Mononuclear cell (primary cell): ENCODE results near the gene P2RX2. TPM values are rescaled to one million over a fixed set of nuclear protein-coding genes. Genes with fewer than 3 reads are reported as not detected.

Experiments used
- H3K27me3 ChIP-seq: 2 replicates; pipeline ENCODE4 v1.6.0; 2011; ENCODE audit warnings: low read length, control low read depth; ENCODE audit not compliant: insufficient read depth
- H3K4me1 ChIP-seq: 2 replicates; pipeline ENCODE4 v1.5.1; 2011; ENCODE audit warnings: mild to moderate bottlenecking, low read length, control low read depth; ENCODE audit not compliant: insufficient read depth
- H3K4me3 ChIP-seq: 2 replicates; pipeline ENCODE4 v1.5.1; 2011; ENCODE audit warnings: mild to moderate bottlenecking, low read length, moderate library complexity
- H3K9me3 ChIP-seq: 2 replicates; pipeline ENCODE4 v1.5.1; 2011; ENCODE audit warnings: low read depth, mild to moderate bottlenecking, control low read depth, low read length
- total RNA-seq: library from RNA; depleted of rRNA; stranded (reverse); fragments of >200 nt; gene quantifications from one replicate; pipeline ENCODE4 v1.2.3, GENCODE V29; 2012

P2RX2 gene
- total RNA-seq, 1 donor = 0.10 TPM

DNA sequence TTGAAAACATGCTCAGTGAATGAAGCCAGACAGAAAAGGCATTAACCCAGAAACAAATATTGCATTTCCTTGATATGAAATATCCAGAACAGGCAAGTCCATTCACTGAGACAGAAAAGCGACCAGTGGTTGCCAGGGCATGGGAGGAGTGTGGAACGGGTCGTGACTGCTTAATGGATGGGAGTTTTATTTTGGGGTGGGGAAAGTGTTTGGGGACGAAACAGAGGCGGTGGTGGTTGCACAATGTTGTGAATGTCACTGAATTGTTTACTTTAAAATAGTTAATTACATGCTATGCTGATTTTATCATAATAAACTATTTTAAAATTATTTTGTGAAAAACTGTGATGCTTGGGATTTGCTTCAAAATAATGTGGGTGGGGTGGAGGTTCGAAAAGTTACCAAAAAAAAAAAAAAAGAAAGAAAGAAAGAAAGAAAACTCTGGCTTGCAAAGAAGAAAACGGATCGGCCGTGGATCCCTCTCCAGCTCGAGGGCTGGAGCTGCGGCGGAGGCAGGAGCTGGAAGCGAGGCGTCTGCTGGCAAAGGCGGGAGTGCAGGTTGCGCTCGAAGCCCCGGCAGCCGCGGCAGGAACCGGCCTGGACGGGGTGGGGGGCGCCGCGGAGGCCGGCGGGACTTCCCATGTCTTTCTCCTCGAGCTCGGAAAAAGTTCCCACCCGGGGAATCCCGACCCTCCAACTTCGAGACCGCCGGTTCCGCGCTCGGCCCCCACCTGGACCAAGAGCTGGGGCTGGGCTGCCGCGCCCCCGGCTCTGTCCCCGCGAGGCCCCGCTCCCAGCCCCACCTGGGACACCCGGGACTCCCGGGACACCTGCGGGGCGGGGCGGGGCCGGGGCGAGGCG, 524 bp upstream of the P2RX2 start:
- H3K4me1 ChIP-seq = peaks cover 7% of the 10 kb centered on the region
- no peak overlapping the region for H3K4me3 ChIP-seq
- H3K27me3 ChIP-seq = peaks cover 34% of the 10 kb centered on the region
- H3K9me3 ChIP-seq = peaks cover 7% of the 10 kb centered on the region

- Histone ChIP-seq H3K4me3 (no peak overlapping the region), H3K27me3 (peaks cover 34% of the 10 kb centered on the region), H3K4me1 (peaks cover 7% of the 10 kb centered on the region), H3K9me3 (peaks cover 7% of the 10 kb centered on the region)
These were observed 452 bp downstream of the P2RX2 start for GRCh38 chr12:132619071-132619385.

DNA sequence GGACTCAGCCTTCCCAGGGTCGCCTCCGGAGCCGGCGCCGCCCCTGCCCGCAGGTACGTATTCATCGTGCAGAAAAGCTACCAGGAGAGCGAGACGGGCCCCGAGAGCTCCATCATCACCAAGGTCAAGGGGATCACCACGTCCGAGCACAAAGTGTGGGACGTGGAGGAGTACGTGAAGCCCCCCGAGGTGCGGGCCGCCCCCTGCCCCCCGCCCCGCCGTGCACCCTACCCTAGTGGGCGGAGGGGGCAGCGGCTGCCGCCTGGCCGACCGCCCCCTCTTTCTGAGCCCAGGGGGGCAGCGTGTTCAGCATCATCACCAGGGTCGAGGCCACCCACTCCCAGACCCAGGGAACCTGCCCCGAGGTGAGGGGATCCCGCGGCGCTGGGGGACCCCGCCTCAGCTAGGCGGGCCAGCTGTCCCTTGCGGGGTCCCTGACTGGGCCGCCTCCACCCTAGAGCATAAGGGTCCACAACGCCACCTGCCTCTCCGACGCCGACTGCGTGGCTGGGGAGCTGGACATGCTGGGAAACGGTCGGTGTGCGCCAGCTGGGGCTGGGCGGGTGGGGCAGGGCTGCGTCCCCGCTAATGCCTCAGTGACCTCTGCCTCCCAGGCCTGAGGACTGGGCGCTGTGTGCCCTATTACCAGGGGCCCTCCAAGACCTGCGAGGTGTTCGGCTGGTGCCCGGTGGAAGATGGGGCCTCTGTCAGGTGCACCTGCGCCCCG, 973 bp downstream of the P2RX2 start:
- H3K4me3 ChIP-seq = no peak overlapping the region
- peaks cover 34% of the 10 kb centered on the region for H3K27me3 ChIP-seq
- H3K9me3 ChIP-seq = peaks cover 7% of the 10 kb centered on the region
- H3K4me1 ChIP-seq = peaks cover 7% of the 10 kb centered on the region

- peaks cover 7% of the 10 kb centered on the region for H3K9me3 ChIP-seq
- peaks cover 30% of the 10 kb centered on the region for H3K27me3 ChIP-seq
These were observed 1.7 kb downstream of the P2RX2 start for GRCh38 chr12:132620113-132620898.

GRCh38 chr12:132620899-132621656, 2.5 kb downstream of the P2RX2 start:
- H3K27me3 ChIP-seq = peaks cover 22% of the 10 kb centered on the region
- peaks cover 4% of the 10 kb centered on the region for H3K4me1 ChIP-seq
- no peak overlapping the region for H3K4me3 ChIP-seq
- H3K9me3 ChIP-seq = peaks cover 7% of the 10 kb centered on the region

More at GRCh38 chr12:132620113-132620898, 1.7 kb downstream of the P2RX2 start:
- Histone ChIP-seq H3K4me1 (peaks cover 4% of the 10 kb centered on the region), H3K4me3 (no peak overlapping the region)

- Histone ChIP-seq H3K4me3 (no peak overlapping the region), H3K9me3 (peaks cover 7% of the 10 kb centered on the region), H3K27me3 (peaks cover 15% of the 10 kb centered on the region)
These were observed 3.3 kb downstream of the P2RX2 start for GRCh38 chr12:132621657-132622435.

DNA sequence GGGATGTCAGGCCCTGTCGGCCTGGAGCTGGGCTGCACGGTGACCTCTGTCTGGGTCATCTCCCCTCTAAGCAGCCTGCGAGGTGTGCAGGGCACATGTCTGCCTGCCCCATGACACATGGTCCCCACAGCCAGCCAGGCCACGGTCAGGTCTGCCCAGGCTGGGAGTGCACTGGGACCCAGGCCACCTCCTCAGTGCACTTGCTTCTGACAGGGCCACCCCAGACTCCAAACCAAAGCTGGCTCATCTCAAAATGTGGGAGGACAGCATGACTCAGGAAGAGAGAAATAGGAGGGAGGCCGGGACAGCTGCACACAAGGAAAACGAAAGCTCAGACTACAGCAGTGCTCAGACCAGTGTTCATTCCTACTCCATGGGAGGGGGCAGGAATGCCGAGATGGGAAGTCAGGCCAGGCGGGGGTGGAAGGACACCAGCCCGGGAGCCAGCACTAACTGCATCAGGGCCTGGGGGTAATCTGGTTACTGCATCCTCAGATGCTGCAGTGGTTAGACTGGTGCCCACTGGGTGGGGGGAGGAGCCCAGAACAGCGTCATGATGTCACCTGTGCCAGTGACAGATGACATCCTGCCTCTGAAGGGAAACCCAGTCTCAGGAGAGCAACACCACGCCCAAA, 4.0 kb downstream of the P2RX2 start:
- peaks cover 8% of the 10 kb centered on the region for H3K27me3 ChIP-seq
- H3K4me1 ChIP-seq = peaks cover 4% of the 10 kb centered on the region
- H3K4me3 ChIP-seq = no peak overlapping the region
- peaks cover 1% of the 10 kb centered on the region for H3K9me3 ChIP-seq

More at GRCh38 chr12:132621657-132622435, 3.3 kb downstream of the P2RX2 start:
- H3K4me1 ChIP-seq = peaks cover 4% of the 10 kb centered on the region

GRCh38 chr12:132623072-132623869, 4.7 kb downstream of the P2RX2 start:
- H3K4me3 ChIP-seq = no peak overlapping the region
- peaks cover under 1% of the 10 kb centered on the region for H3K27me3 ChIP-seq
- no peaks in the 10 kb centered on the region for H3K9me3 ChIP-seq
- H3K4me1 ChIP-seq = peaks cover 1% of the 10 kb centered on the region

GRCh38 chr12:132624186-132624855, 5.7 kb downstream of the P2RX2 start:
- no peaks in the 10 kb centered on the region for H3K9me3 ChIP-seq
- no peak overlapping the region for H3K4me3 ChIP-seq
- H3K27me3 ChIP-seq = no peaks in the 10 kb centered on the region
- no peaks in the 10 kb centered on the region for H3K4me1 ChIP-seq

- no peaks in the 10 kb centered on the region for H3K4me1 ChIP-seq
- H3K27me3 ChIP-seq = no peaks in the 10 kb centered on the region
These were observed 6.5 kb downstream of the P2RX2 start for GRCh38 chr12:132624910-132625630.

GRCh38 chr12:132625731-132626430, 7.3 kb downstream of the P2RX2 start:
- Histone ChIP-seq H3K4me3 (no peak overlapping the region), H3K27me3 (no peaks in the 10 kb centered on the region), H3K9me3 (no peaks in the 10 kb centered on the region), H3K4me1 (no peaks in the 10 kb centered on the region)

More at GRCh38 chr12:132624910-132625630, 6.5 kb downstream of the P2RX2 start:
- Histone ChIP-seq H3K4me3 (no peak overlapping the region), H3K9me3 (no peaks in the 10 kb centered on the region)
